CD1c-positive myeloid dendritic cell (primary cell): ENCODE measurements around the gene ADCK2.
"Not testable (repeated sequence)": the region's sequence is repeated elsewhere in the genome, so short reads cannot be mapped to it uniquely, and the experiment has no call there.

Experiments used
- DNase-seq: peaks from one replicate; pipeline ENCODE4 v3.0.0-alpha.2; 2016; ENCODE audit errors: extremely low spot score

The ADCK2 gene

GRCh38 chr7:140673063-140673773, 473 bp downstream of the ADCK2 start:
- DNase-seq = peak; percentile 29

- no peak for DNase-seq
Measured at GRCh38 chr7:140673774-140674155, 1.0 kb downstream of the ADCK2 start.

- no peak for DNase-seq
Measured at GRCh38 chr7:140674356-140674800, 1.6 kb downstream of the ADCK2 start.

- peak; percentile 44 for DNase-seq
Measured at GRCh38 chr7:140674899-140675701, 2.4 kb downstream of the ADCK2 start.

GRCh38 chr7:140675726-140676125, 3.0 kb downstream of the ADCK2 start:
- no peak for DNase-seq

GRCh38 chr7:140676306-140676705, 3.6 kb downstream of the ADCK2 start:
- DNase-seq = peak; percentile 75

GRCh38 chr7:140676956-140677355, 4.2 kb downstream of the ADCK2 start:
- DNase-seq = not testable (repeated sequence)

GRCh38 chr7:140677496-140677895, 4.8 kb downstream of the ADCK2 start:
- no peak for DNase-seq

- DNase-seq = no peak
Measured at GRCh38 chr7:140678081-140678815, 5.5 kb downstream of the ADCK2 start.

GRCh38 chr7:140678816-140679130, 6.0 kb downstream of the ADCK2 start:
- no peak for DNase-seq

GRCh38 chr7:140679186-140679585, 6.4 kb downstream of the ADCK2 start:
- no peak for DNase-seq

GRCh38 chr7:140680886-140681285, 8.1 kb downstream of the ADCK2 start:
- no peak for DNase-seq

- no peak for DNase-seq
Measured at GRCh38 chr7:140681766-140682165, 9.0 kb downstream of the ADCK2 start.

- no peak for DNase-seq
Measured at GRCh38 chr7:140683657-140684056, 10.9 kb downstream of the ADCK2 start.

GRCh38 chr7:140684066-140684950, 11.6 kb downstream of the ADCK2 start:
- DNase-seq = no peak

GRCh38 chr7:140685407-140686087, 12.8 kb downstream of the ADCK2 start:
- no peak for DNase-seq

- no peak for DNase-seq
Measured at GRCh38 chr7:140686921-140687320, 14.2 kb downstream of the ADCK2 start.

GRCh38 chr7:140688341-140688740, 15.6 kb downstream of the ADCK2 start:
- no peak for DNase-seq

GRCh38 chr7:140689199-140690152, 16.7 kb downstream of the ADCK2 start:
- DNase-seq = no peak
